HEK293 (cell line): ENCODE data around the gene CTH.
A peak's percentile ranks its signal among the peaks of the same experiment; 100 is the strongest.

Source experiments
- CTCF ChIA-PET: fragments of 350-600 bp; formaldehyde crosslinking; extraction: SDS; loops from one replicate; lab custom pipeline; 2021; ENCODE audit warnings: antibody characterized with exemption; lab: Yijun Ruan, JAX
- POLR2A ChIA-PET: fragments of 300-600 bp; formaldehyde crosslinking; extraction: SDS; loops from one replicate; lab custom pipeline; 2020; ENCODE audit warnings: antibody characterized with exemption, inconsistent platforms; lab: Yijun Ruan, JAX
- H3K27ac ChIP-seq: fragments of 200-500 bp; sonication (Bioruptor generic); 2 replicates; pipeline ENCODE4 v1.5.1; 2014; ENCODE audit warnings: low read depth, low read length, control low read depth, inconsistent platforms; ENCODE audit errors: extremely low read depth
- H3K36me3 ChIP-seq, 2 experiments: fragments of 200-500 bp in 1 of 2; sonication (Bioruptor generic) in 1 of 2; 1 replicate in 1 of 2; 2 replicates in 1 of 2; pipeline ENCODE4 v1.5.1; 2014 to 2017; ENCODE audit warnings: inconsistent platforms in 2 of 2, low read length in 2 of 2; ENCODE audit not compliant: control insufficient read depth in 2 of 2, insufficient read depth in 1 of 2
- H3K4me1 ChIP-seq: fragments of 200-500 bp; sonication (Bioruptor generic); 2 replicates; pipeline ENCODE4 v1.5.1; 2014; ENCODE audit warnings: mild to moderate bottlenecking, low read length, inconsistent platforms; ENCODE audit not compliant: control insufficient read depth, insufficient read depth
- H3K4me3 ChIP-seq: 2 replicates; pipeline ENCODE4 v1.5.1; 2011; ENCODE audit warnings: low read depth, mild to moderate bottlenecking, control low read depth, low read length, moderate library complexity
- H3K9me3 ChIP-seq: fragments of 200-500 bp; sonication (Bioruptor generic); 2 replicates; pipeline ENCODE4 v1.5.1; 2014; ENCODE audit warnings: low read depth, low read length, inconsistent platforms; ENCODE audit not compliant: control insufficient read depth, insufficient read depth
- GLIS1 ChIP-seq: fragments of 450-650 bp; formaldehyde crosslinking; IDR thresholded peaks from 2 replicates; pipeline ENCODE4 v1.5.1; 2016; ENCODE audit warnings: missing biosample characterization, missing genetic modification characterization
- GLIS2 ChIP-seq: fragments of 450-650 bp; formaldehyde crosslinking; IDR thresholded peaks from 2 replicates; pipeline ENCODE4 v1.5.1; 2016; ENCODE audit warnings: missing biosample characterization, missing genetic modification characterization
- KLF1 ChIP-seq: fragments of 450-650 bp; formaldehyde crosslinking; IDR thresholded peaks from 2 replicates; pipeline ENCODE4 v1.5.1; 2016; ENCODE audit warnings: missing biosample characterization, missing genetic modification characterization
- MZF1 ChIP-seq: fragments of 450-650 bp; formaldehyde crosslinking; IDR thresholded peaks from 2 replicates; pipeline ENCODE4 v1.5.1; 2017; ENCODE audit warnings: missing biosample characterization, missing genetic modification characterization, borderline replicate concordance
- REPIN1 ChIP-seq: fragments of 450-650 bp; formaldehyde crosslinking; IDR thresholded peaks from 2 replicates; pipeline ENCODE4 v1.5.1; 2017; ENCODE audit warnings: missing biosample characterization, missing genetic modification characterization, low read depth
- ZBTB11 ChIP-seq: fragments of 450-650 bp; formaldehyde crosslinking; conservative IDR thresholded peaks from 2 replicates; pipeline ENCODE4 v1.5.1; 2016; ENCODE audit warnings: low read depth, missing biosample characterization, missing genetic modification characterization
- ZBTB20 ChIP-seq: fragments of 450-650 bp; formaldehyde crosslinking; IDR thresholded peaks from 2 replicates; pipeline ENCODE4 v1.5.1; 2016; ENCODE audit warnings: missing biosample characterization, missing genetic modification characterization
- ZNF121 ChIP-seq: fragments of 450-650 bp; formaldehyde crosslinking; IDR thresholded peaks from 2 replicates; pipeline ENCODE4 v1.5.1; 2016; ENCODE audit warnings: missing biosample characterization, missing genetic modification characterization
- ZNF140 ChIP-seq: fragments of 450-650 bp; formaldehyde crosslinking; IDR thresholded peaks from 2 replicates; pipeline ENCODE4 v1.5.1; 2016; ENCODE audit warnings: missing biosample characterization, missing genetic modification characterization
- ZNF148 ChIP-seq: fragments of 450-650 bp; formaldehyde crosslinking; IDR thresholded peaks from 2 replicates; pipeline ENCODE4 v1.5.0; 2017; ENCODE audit warnings: missing biosample characterization, missing genetic modification characterization, borderline replicate concordance
- ZNF16 ChIP-seq: fragments of 450-650 bp; formaldehyde crosslinking; IDR thresholded peaks from 2 replicates; pipeline ENCODE4 v1.5.1; 2016; ENCODE audit warnings: low read depth, missing biosample characterization, missing genetic modification characterization
- ZNF214 ChIP-seq: fragments of 450-650 bp; formaldehyde crosslinking; IDR thresholded peaks from 2 replicates; pipeline ENCODE4 v1.5.1; 2017; ENCODE audit warnings: missing biosample characterization, mild to moderate bottlenecking, missing genetic modification characterization, borderline replicate concordance
- ZNF302 ChIP-seq: fragments of 450-650 bp; formaldehyde crosslinking; IDR thresholded peaks from 2 replicates; pipeline ENCODE4 v1.5.1; 2016; ENCODE audit warnings: missing biosample characterization, missing genetic modification characterization, low read depth
- ZNF335 ChIP-seq: fragments of 450-650 bp; formaldehyde crosslinking; conservative IDR thresholded peaks from 2 replicates; pipeline ENCODE4 v1.5.1; 2016; ENCODE audit warnings: missing biosample characterization, missing genetic modification characterization
- ZNF366 ChIP-seq: fragments of 450-650 bp; formaldehyde crosslinking; conservative IDR thresholded peaks from 2 replicates; pipeline ENCODE4 v1.5.1; 2016; ENCODE audit warnings: missing biosample characterization, missing genetic modification characterization
- ZNF391 ChIP-seq: fragments of 450-650 bp; formaldehyde crosslinking; IDR thresholded peaks from 2 replicates; pipeline ENCODE4 v1.5.1; 2016; ENCODE audit warnings: low read depth, missing biosample characterization, missing genetic modification characterization, borderline replicate concordance
- ZNF529 ChIP-seq: fragments of 450-650 bp; formaldehyde crosslinking; IDR thresholded peaks from 2 replicates; pipeline ENCODE4 v1.5.1; 2017; ENCODE audit warnings: missing genetic modification characterization, missing biosample characterization; ENCODE audit not compliant: insufficient replicate concordance
- ZNF596 ChIP-seq: fragments of 450-650 bp; IDR thresholded peaks from 2 replicates; pipeline ENCODE4 v1.5.0; 2018; ENCODE audit warnings: missing biosample characterization, mild to moderate bottlenecking, missing genetic modification characterization, moderate library complexity
- ZNF677 ChIP-seq: fragments of 450-650 bp; IDR thresholded peaks from 2 replicates; pipeline ENCODE4 v1.5.0; 2018; ENCODE audit warnings: missing biosample characterization, mild to moderate bottlenecking, missing genetic modification characterization, moderate library complexity
- ZNF701 ChIP-seq: fragments of 450-650 bp; formaldehyde crosslinking; IDR thresholded peaks from 2 replicates; pipeline ENCODE4 v1.5.1; 2016; ENCODE audit warnings: missing biosample characterization, missing genetic modification characterization
- ZNF768 ChIP-seq: fragments of 450-650 bp; formaldehyde crosslinking; IDR thresholded peaks from 2 replicates; pipeline ENCODE4 v1.5.1; 2018; ENCODE audit warnings: missing biosample characterization, mild to moderate bottlenecking, missing genetic modification characterization
- ZNF792 ChIP-seq: fragments of 450-650 bp; formaldehyde crosslinking; IDR thresholded peaks from 2 replicates; pipeline ENCODE4 v1.5.1; 2016; ENCODE audit warnings: missing biosample characterization, missing genetic modification characterization
- ZSCAN16 ChIP-seq: fragments of 450-650 bp; formaldehyde crosslinking; IDR thresholded peaks from 2 replicates; pipeline ENCODE4 v1.5.1; 2016; ENCODE audit warnings: missing biosample characterization, missing genetic modification characterization
- TF ChIP-seq, protein P1 (sequence below): fragments of 450-650 bp; formaldehyde crosslinking; IDR thresholded peaks from 2 replicates; pipeline ENCODE4 v1.5.1; 2016; ENCODE audit warnings: missing biosample characterization, missing genetic modification characterization
- TF ChIP-seq, protein P2 (sequence below): fragments of 450-650 bp; formaldehyde crosslinking; IDR thresholded peaks from 2 replicates; pipeline ENCODE4 v1.5.1; 2016; ENCODE audit warnings: missing biosample characterization, missing genetic modification characterization

Gene CTH

DNA sequence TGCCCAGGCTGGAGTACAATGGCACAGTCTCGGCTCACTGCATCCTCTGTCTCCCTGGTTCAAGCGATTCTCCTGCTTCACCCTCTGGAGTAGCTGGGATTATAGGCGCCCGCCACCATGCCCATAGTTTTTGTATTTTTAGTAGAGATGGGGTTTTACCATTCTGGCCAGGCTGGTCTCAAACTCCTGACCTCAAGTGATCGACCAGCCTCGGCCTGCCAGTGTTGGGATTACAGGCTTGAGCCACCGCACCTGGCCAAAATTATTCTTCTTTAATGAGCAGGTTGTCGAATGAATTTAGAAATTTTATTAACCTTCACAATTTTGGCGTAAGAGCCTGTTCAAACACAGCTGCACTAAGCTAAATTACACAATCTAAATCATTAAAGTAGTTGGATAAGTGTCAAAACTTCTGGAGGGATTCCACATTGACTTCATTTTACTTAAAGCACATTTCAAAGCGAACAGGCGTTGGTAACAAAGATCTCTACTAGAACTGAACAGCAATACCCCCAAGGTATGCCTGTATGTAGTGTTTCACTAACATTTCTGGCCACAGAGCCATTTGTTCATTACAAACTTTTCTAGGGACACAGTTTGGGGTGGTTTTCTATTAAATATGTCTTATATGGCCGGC is 5.2 kb upstream of the CTH start (continued):
- no peak for TF ChIP-seq ZBTB11 (tag by site-specific recombination)
- TF ChIP-seq, protein P1, sequence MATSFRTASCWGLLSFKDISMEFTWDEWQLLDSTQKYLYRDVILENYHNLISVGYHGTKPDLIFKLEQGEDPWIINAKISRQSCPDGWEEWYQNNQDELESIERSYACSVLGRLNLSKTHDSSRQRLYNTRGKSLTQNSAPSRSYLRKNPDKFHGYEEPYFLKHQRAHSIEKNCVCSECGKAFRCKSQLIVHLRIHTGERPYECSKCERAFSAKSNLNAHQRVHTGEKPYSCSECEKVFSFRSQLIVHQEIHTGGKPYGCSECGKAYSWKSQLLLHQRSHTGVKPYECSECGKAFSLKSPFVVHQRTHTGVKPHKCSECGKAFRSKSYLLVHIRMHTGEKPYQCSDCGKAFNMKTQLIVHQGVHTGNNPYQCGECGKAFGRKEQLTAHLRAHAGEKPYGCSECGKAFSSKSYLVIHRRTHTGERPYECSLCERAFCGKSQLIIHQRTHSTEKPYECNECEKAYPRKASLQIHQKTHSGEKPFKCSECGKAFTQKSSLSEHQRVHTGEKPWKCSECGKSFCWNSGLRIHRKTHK (tag by site-specific recombination) = no peak
- no peak for TF ChIP-seq ZNF302 (tag by site-specific recombination)
- TF ChIP-seq ZNF214 = no peak

DNA sequence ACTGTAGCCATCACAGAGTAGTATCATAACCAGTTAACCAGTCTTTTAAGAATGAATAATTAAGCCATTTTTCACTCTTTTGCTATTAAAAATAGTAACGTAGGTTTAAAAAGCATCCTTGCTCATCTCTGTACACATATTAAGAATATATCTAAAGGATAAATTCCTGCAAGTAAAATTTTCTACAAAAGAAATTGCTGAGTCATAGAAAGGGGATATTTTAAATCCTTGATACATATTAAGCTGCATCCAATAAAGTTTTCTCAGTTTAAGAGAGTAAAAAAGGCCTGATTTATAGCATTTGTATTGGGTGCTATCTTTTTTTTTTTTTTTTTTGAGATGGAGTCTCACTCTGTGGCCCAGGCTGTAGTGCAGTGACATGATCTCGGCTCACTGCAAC is 1.9 kb upstream of the CTH start:
- no peaks in the 10 kb centered on the region for H3K36me3 ChIP-seq

GRCh38 chr1:70411360-70411844 is 334 bp downstream of the CTH start:
- Histone ChIP-seq H3K4me3 (peak overlapping the region; percentile 61), H3K27ac (peak overlapping the region; percentile 65), H3K9me3 (no peaks in the 10 kb centered on the region), H3K4me1 (no peaks in the 10 kb centered on the region), H3K36me3 (no peaks in the 10 kb centered on the region)
- ChIA-PET POLR2A (interaction anchor here (0.6 to 3.6 kb wide), 27 partner anchors 9 to 206 kb away, joined by 3 to 87 read pairs (median 5); partner anchors contain the start of genes ANKRD13C, LRRC40 and SRSF11), CTCF (interaction anchor here (0.6 to 2.0 kb wide), 2 partner anchors 11 to 380 kb away, joined by 3 to 6 read pairs; no protein-coding TSS in a partner anchor)
- TF ChIP-seq ZNF792 (tag by site-specific recombination) (0 out of 2 replicates have a peak, but pooled peaks have one; percentile 15), GLIS2 (tag by site-specific recombination) (peak; percentile 74), ZNF335 (tag by site-specific recombination) (peak; percentile 89), ZNF701 (no peak), ZNF596 (no peak), GLIS1 (tag by site-specific recombination) (peak; percentile 26; the same call in 1 of the 2 replicates), ZNF677 (tag by site-specific recombination) (no peak), REPIN1 (tag by site-specific recombination) (0 out of 2 replicates have a peak, but pooled peaks have one; percentile 45), ZNF121 (tag by site-specific recombination) (0 out of 2 replicates have a peak, but pooled peaks have one; percentile 9), ZNF366 (tag by site-specific recombination) (peak; percentile 94), ZBTB20 (peak; percentile 1; the same call in 1 of the 2 replicates), ZNF148 (tag by site-specific recombination) (no peak), ZSCAN16 (tag by site-specific recombination) (0 out of 2 replicates have a peak, but pooled peaks have one; percentile 15), ZNF529 (no peak), ZNF140 (no peak)
- TF ChIP-seq, protein P2, sequence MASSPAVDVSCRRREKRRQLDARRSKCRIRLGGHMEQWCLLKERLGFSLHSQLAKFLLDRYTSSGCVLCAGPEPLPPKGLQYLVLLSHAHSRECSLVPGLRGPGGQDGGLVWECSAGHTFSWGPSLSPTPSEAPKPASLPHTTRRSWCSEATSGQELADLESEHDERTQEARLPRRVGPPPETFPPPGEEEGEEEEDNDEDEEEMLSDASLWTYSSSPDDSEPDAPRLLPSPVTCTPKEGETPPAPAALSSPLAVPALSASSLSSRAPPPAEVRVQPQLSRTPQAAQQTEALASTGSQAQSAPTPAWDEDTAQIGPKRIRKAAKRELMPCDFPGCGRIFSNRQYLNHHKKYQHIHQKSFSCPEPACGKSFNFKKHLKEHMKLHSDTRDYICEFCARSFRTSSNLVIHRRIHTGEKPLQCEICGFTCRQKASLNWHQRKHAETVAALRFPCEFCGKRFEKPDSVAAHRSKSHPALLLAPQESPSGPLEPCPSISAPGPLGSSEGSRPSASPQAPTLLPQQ (tag by site-specific recombination) = peak; percentile 1; the same call in 1 of the 2 replicates

More for the DNA sequence above, 1.9 kb upstream of the CTH start:
- Histone ChIP-seq H3K4me1 (no peaks in the 10 kb centered on the region), H3K4me3 (no peak overlapping the region), H3K27ac (no peak overlapping the region), H3K9me3 (no peaks in the 10 kb centered on the region)
- ChIA-PET POLR2A (interaction anchor here (2.7 to 3.6 kb wide), 2 partner anchors 8 to 55 kb away, joined by 25 to 87 read pairs; partner anchors contain the start of gene ANKRD13C), CTCF (interaction anchor here (0.7 to 2.0 kb wide), 2 partner anchors 8 to 188 kb away, joined by 4 to 6 read pairs; partner anchors contain the start of gene SRSF11)
- no peak for TF ChIP-seq ZNF391 (tag by site-specific recombination)
- no peak for TF ChIP-seq MZF1 (tag by site-specific recombination)
- no peak for TF ChIP-seq ZBTB20
- no peak for TF ChIP-seq ZNF16
- TF ChIP-seq KLF1 (tag by site-specific recombination) = no peak
- TF ChIP-seq ZNF302 (tag by site-specific recombination) = no peak
- TF ChIP-seq ZNF596 = no peak
- no peak for TF ChIP-seq ZNF768 (tag by site-specific recombination)
